K562 (cell line): ENCODE data around the gene ZNF565. TPM values are rescaled to one million over a fixed set of nuclear protein-coding genes. Genes with fewer than 3 reads are reported as not detected.

Experiments
- HNRNPUL1 ChIP-seq: fragments of 200-400 bp; formaldehyde crosslinking; IDR thresholded peaks from 2 replicates; pipeline ENCODE4 v1.6.1; 2017; ENCODE audit warnings: low read length
- MXI1 ChIP-seq: IDR thresholded peaks from 2 replicates; pipeline ENCODE4 v1.6.1; 2011; ENCODE audit warnings: low read depth, mild to moderate bottlenecking, improper control_type of control experiment, low read length
- OTX1 ChIP-seq: fragments of 450-650 bp; formaldehyde crosslinking; IDR thresholded peaks from 2 replicates; pipeline ENCODE4 v1.4.0; 2022; ENCODE audit warnings: mild to moderate bottlenecking
- ZNF77 ChIP-seq: fragments of 250-450 bp; sonication (Bioruptor Pico); IDR thresholded peaks from 2 replicates; pipeline ENCODE4 v1.5.0; 2020
- polyA plus RNA-seq, 8 experiments: library from polyadenylated mRNA; depleted of rRNA in 4 of 8; stranded (reverse) in 5 of 8; unstranded in 3 of 8; fragments of >200 nt; fragmentation: Nextera tagmentation in 2 of 8; fragmentation: Illumina TruSeq in 1 of 8; extraction: Ambion mirVana in 2 of 8; extraction: Trizol in 1 of 8; gene quantifications; 2 replicates each; pipeline versions ENCODE4 v1.2.1 to v1.2.3, GENCODE V29; 2011 to 2014; ENCODE audit warnings: inconsistent platforms in 1 of 8, missing spikeins in 1 of 8
- total RNA-seq, 7 experiments: library from RNA; depleted of rRNA in 6 of 7; stranded (reverse); fragments of >200 nt in 6 of 7; fragmentation: Illumina TruSeq in 2 of 7; extraction: Trizol in 2 of 7; gene quantifications; 2 replicates each; pipeline versions ENCODE4 v1.2.1 to v1.2.3, GENCODE V29; 2011 to 2021; ENCODE audit warnings: low replicate concordance in 1 of 7
- TF ChIP-seq, protein P1 (sequence below): fragments of 250-450 bp; sonication (Bioruptor Pico); IDR thresholded peaks from 2 replicates; pipeline ENCODE4 v1.4.0; 2020
- TF ChIP-seq, protein P2 (sequence below), 2 experiments: IDR thresholded peaks; 2 replicates each; pipeline ENCODE4 v1.6.1; 2012; ENCODE audit warnings: improper control_type of control experiment in 2 of 2, low read depth in 2 of 2, low read length in 2 of 2, borderline replicate concordance in 1 of 2
- TF ChIP-seq, protein P3 (sequence below), 2 experiments: fragments of 450-650 bp in 1 of 2; sonication (generic) in 1 of 2; formaldehyde crosslinking in 1 of 2; IDR thresholded peaks in 1 of 2; conservative IDR thresholded peaks in 1 of 2; 2 replicates each; pipeline versions ENCODE4 v1.6.1 to v1.8.1; 2016 to 2023; ENCODE audit warnings: mild to moderate bottlenecking in 2 of 2, moderate library complexity in 2 of 2, inconsistent platforms in 1 of 2, missing genetic modification reagents in 1 of 2
- TF ChIP-seq, protein P4 (sequence below), 3 experiments: fragments of 200-800 bp in 1 of 3; fragments of 250-450 bp in 1 of 3; fragments of 450-650 bp in 1 of 3; sonication (Bioruptor Pico) in 1 of 3; sonication (Bioruptor generic) in 1 of 3; formaldehyde crosslinking in 1 of 3; IDR thresholded peaks; 2 replicates each; pipeline versions ENCODE4 v1.6.1 to v1.8.0; 2016 to 2022; ENCODE audit warnings: mild to moderate bottlenecking in 2 of 3, missing genetic modification characterization in 2 of 3, missing compliant biosample characterization in 1 of 3, moderate library complexity in 1 of 3
- TF ChIP-seq, protein P5 (sequence below): fragments of 450-650 bp; formaldehyde crosslinking; IDR thresholded peaks from 2 replicates; pipeline ENCODE4 v1.4.0; 2022; ENCODE audit warnings: missing genetic modification characterization

Gene ZNF565
- total and polyA plus RNA-seq, 9 of the 15 experiments (the other 6 are each of a cell fraction or from before 2014, with no cell fraction given): 1.3 to 3.2 (median 2.6) TPM

DNA sequence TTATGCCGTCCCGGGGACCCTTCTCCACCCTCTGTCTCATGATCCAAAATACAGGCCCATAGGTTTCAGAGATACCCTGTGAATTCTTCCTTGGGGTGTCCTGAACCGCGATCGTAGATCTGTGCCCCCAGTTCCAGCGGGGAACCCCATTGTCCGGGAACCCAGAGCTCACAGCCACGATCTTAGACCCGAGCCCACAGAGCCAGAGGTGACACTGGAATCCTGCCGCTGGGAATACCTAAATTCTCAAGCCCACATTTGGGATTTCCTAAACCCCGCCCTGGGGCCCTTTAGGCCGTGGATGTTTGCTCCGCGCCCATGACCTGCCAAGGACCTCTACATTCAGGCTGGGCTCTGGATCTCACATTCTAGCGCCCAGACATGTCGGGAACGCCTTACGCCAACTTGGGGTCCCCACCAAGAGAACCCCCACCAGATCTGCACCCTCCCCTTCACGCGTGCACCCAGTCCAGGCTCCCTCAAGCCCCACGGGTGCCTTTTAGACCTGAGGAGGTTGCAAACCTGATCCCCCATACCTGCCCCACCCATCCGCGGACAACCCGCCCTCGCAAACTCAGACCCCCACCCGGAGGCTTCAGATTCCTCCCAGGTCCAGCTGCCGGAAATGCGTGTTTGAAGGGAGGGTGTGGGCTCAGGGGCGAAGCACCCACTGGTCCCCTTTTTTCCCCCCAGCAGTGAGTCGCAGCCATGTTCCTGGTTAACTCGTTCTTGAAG is 74.0 kb downstream of the ZNF565 start (continued):
- TF ChIP-seq, protein P1, sequence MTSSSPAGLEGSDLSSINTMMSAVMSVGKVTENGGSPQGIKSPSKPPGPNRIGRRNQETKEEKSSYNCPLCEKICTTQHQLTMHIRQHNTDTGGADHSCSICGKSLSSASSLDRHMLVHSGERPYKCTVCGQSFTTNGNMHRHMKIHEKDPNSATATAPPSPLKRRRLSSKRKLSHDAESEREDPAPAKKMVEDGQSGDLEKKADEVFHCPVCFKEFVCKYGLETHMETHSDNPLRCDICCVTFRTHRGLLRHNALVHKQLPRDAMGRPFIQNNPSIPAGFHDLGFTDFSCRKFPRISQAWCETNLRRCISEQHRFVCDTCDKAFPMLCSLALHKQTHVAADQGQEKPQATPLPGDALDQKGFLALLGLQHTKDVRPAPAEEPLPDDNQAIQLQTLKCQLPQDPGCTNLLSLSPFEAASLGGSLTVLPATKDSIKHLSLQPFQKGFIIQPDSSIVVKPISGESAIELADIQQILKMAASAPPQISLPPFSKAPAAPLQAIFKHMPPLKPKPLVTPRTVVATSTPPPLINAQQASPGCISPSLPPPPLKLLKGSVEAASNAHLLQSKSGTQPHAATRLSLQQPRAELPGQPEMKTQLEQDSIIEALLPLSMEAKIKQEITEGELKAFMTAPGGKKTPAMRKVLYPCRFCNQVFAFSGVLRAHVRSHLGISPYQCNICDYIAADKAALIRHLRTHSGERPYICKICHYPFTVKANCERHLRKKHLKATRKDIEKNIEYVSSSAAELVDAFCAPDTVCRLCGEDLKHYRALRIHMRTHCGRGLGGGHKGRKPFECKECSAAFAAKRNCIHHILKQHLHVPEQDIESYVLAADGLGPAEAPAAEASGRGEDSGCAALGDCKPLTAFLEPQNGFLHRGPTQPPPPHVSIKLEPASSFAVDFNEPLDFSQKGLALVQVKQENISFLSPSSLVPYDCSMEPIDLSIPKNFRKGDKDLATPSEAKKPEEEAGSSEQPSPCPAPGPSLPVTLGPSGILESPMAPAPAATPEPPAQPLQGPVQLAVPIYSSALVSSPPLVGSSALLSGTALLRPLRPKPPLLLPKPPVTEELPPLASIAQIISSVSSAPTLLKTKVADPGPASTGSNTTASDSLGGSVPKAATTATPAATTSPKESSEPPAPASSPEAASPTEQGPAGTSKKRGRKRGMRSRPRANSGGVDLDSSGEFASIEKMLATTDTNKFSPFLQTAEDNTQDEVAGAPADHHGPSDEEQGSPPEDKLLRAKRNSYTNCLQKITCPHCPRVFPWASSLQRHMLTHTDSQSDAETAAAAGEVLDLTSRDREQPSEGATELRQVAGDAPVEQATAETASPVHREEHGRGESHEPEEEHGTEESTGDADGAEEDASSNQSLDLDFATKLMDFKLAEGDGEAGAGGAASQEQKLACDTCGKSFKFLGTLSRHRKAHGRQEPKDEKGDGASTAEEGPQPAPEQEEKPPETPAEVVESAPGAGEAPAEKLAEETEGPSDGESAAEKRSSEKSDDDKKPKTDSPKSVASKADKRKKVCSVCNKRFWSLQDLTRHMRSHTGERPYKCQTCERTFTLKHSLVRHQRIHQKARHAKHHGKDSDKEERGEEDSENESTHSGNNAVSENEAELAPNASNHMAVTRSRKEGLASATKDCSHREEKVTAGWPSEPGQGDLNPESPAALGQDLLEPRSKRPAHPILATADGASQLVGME: no peak
- no peak for TF ChIP-seq HNRNPUL1
- no peak for TF ChIP-seq ZNF77
- TF ChIP-seq, protein P2, sequence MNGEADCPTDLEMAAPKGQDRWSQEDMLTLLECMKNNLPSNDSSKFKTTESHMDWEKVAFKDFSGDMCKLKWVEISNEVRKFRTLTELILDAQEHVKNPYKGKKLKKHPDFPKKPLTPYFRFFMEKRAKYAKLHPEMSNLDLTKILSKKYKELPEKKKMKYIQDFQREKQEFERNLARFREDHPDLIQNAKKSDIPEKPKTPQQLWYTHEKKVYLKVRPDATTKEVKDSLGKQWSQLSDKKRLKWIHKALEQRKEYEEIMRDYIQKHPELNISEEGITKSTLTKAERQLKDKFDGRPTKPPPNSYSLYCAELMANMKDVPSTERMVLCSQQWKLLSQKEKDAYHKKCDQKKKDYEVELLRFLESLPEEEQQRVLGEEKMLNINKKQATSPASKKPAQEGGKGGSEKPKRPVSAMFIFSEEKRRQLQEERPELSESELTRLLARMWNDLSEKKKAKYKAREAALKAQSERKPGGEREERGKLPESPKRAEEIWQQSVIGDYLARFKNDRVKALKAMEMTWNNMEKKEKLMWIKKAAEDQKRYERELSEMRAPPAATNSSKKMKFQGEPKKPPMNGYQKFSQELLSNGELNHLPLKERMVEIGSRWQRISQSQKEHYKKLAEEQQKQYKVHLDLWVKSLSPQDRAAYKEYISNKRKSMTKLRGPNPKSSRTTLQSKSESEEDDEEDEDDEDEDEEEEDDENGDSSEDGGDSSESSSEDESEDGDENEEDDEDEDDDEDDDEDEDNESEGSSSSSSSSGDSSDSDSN (IDR thresholded peaks at IDR 0.05; ENCODE audit: borderline replicate concordance in 1 of 2, low read depth in 2 of 2, low read length in 2 of 2): peak; percentile 4 to 14; a peak in 1 of 4 replicates
- TF ChIP-seq, protein P3, sequence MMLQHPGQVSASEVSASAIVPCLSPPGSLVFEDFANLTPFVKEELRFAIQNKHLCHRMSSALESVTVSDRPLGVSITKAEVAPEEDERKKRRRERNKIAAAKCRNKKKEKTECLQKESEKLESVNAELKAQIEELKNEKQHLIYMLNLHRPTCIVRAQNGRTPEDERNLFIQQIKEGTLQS (IDR thresholded peaks at IDR 0.05): no peak
- TF ChIP-seq, protein P3 (CRISPR knock-in tag; conservative IDR thresholded peaks at IDR 0.05): 0 out of 2 replicates have a peak, but pooled peaks have one; percentile 60
- peak; percentile 6; the same call in 1 of the 2 replicates for TF ChIP-seq OTX1 (CRISPR knock-in tag)
- TF ChIP-seq MXI1: 0 out of 2 replicates have a peak, but pooled peaks have one; percentile 12
- TF ChIP-seq, protein P4, sequence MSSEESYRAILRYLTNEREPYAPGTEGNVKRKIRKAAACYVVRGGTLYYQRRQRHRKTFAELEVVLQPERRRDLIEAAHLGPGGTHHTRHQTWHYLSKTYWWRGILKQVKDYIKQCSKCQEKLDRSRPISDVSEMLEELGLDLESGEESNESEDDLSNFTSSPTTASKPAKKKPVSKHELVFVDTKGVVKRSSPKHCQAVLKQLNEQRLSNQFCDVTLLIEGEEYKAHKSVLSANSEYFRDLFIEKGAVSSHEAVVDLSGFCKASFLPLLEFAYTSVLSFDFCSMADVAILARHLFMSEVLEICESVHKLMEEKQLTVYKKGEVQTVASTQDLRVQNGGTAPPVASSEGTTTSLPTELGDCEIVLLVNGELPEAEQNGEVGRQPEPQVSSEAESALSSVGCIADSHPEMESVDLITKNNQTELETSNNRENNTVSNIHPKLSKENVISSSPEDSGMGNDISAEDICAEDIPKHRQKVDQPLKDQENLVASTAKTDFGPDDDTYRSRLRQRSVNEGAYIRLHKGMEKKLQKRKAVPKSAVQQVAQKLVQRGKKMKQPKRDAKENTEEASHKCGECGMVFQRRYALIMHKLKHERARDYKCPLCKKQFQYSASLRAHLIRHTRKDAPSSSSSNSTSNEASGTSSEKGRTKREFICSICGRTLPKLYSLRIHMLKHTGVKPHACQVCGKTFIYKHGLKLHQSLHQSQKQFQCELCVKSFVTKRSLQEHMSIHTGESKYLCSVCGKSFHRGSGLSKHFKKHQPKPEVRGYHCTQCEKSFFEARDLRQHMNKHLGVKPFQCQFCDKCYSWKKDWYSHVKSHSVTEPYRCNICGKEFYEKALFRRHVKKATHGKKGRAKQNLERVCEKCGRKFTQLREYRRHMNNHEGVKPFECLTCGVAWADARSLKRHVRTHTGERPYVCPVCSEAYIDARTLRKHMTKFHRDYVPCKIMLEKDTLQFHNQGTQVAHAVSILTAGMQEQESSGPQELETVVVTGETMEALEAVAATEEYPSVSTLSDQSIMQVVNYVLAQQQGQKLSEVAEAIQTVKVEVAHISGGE (CRISPR knock-in tag; IDR thresholded peaks at IDR 0.05): 0 out of 6 replicates have a peak, but pooled peaks of 1 of the 3 experiments have one; percentile 41
- TF ChIP-seq, protein P5, sequence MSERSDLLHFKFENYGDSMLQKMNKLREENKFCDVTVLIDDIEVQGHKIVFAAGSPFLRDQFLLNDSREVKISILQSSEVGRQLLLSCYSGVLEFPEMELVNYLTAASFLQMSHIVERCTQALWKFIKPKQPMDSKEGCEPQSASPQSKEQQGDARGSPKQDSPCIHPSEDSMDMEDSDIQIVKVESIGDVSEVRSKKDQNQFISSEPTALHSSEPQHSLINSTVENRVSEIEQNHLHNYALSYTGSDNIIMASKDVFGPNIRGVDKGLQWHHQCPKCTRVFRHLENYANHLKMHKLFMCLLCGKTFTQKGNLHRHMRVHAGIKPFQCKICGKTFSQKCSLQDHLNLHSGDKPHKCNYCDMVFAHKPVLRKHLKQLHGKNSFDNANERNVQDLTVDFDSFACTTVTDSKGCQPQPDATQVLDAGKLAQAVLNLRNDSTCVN (CRISPR knock-in tag): no peak
